Endothelial cell (in vitro differentiated cells): Measurements from ENCODE around the gene GOLGA6A. TPM values are rescaled to one million over a fixed set of nuclear protein-coding genes. Genes with fewer than 3 reads are reported as not detected.

Source experiments
- DNase-seq: peaks from one replicate; pipeline ENCODE4 v3.0.0; 2021; ENCODE audit warnings: low spot score
- H3K27ac Mint-ChIP-seq: one replicate; pipeline ENCODE4 v1.8.0; 2021; ENCODE audit warnings: mixed read lengths, inconsistent platforms; ENCODE audit not compliant: unreplicated experiment
- H3K27me3 Mint-ChIP-seq: one replicate; pipeline ENCODE4 v1.8.0; 2021; ENCODE audit warnings: mild to moderate bottlenecking, moderate library complexity, mixed read lengths, inconsistent platforms; ENCODE audit not compliant: unreplicated experiment
- H3K36me3 Mint-ChIP-seq: one replicate; pipeline ENCODE4 v1.8.0; 2021; ENCODE audit warnings: mild to moderate bottlenecking, low read depth, mixed read lengths, inconsistent platforms; ENCODE audit not compliant: unreplicated experiment
- H3K4me1 Mint-ChIP-seq: one replicate; pipeline ENCODE4 v1.8.0; 2021; ENCODE audit warnings: mild to moderate bottlenecking, mixed read lengths, inconsistent platforms; ENCODE audit not compliant: unreplicated experiment
- H3K4me3 Mint-ChIP-seq: one replicate; pipeline ENCODE4 v1.8.0; 2021; ENCODE audit warnings: mild to moderate bottlenecking, mixed read lengths, inconsistent platforms; ENCODE audit not compliant: unreplicated experiment
- H3K9me3 Mint-ChIP-seq: one replicate; pipeline ENCODE4 v1.8.0; 2021; ENCODE audit warnings: mixed read lengths, inconsistent platforms; ENCODE audit not compliant: unreplicated experiment
- CTCF ChIP-seq: fragments of 200-600 bp; sonication (generic); IDR thresholded peaks from one replicate; pipeline ENCODE4 v1.5.0; 2021; ENCODE audit warnings: antibody characterized with exemption; ENCODE audit not compliant: unreplicated experiment
- total RNA-seq: library from RNA; stranded (reverse); fragmentation: NEBNext Ultra II Directional; extraction: Animal tissue kit (Norgen Biotek cat#: 25700); gene quantifications from one replicate; pipeline ENCODE4 v1.2.1, GENCODE V29; 2021; ENCODE audit not compliant: unreplicated experiment

GOLGA6A gene
- total RNA-seq, 1 donor from 2014 or later = 0.85 TPM

- no peak for DNase-seq
- Mint-ChIP-seq H3K27me3 (peaks cover 47% of the 10 kb centered on the region), H3K4me1 (peaks cover 28% of the 10 kb centered on the region), H3K4me3 (no peak overlapping the region), H3K36me3 (peaks cover 6% of the 10 kb centered on the region), H3K27ac (no peak overlapping the region), H3K9me3 (no peaks in the 10 kb centered on the region)
- TF ChIP-seq CTCF = no peak
Observed at GRCh38 chr15:74128785-74129585, 46.6 kb upstream of the GOLGA6A start.

GRCh38 chr15:74127954-74128784 lies 45.8 kb upstream of the GOLGA6A start:
- Mint-ChIP-seq H3K27ac (no peak overlapping the region), H3K4me1 (peaks cover 32% of the 10 kb centered on the region), H3K27me3 (peaks cover 46% of the 10 kb centered on the region), H3K4me3 (peak overlapping the region; percentile 67), H3K36me3 (peaks cover 6% of the 10 kb centered on the region), H3K9me3 (no peaks in the 10 kb centered on the region)
- DNase-seq = no peak
- no peak for TF ChIP-seq CTCF

GRCh38 chr15:74127255-74127953 lies 45.1 kb upstream of the GOLGA6A start:
- TF ChIP-seq CTCF = peak; percentile 94
- Mint-ChIP-seq H3K9me3 (no peaks in the 10 kb centered on the region), H3K27ac (no peak overlapping the region), H3K4me3 (peak overlapping the region; percentile 48), H3K27me3 (peaks cover 41% of the 10 kb centered on the region), H3K4me1 (peaks cover 40% of the 10 kb centered on the region), H3K36me3 (peaks cover 6% of the 10 kb centered on the region)
- peak; percentile 99 for DNase-seq

- TF ChIP-seq CTCF = no peak
- Mint-ChIP-seq H3K9me3 (no peaks in the 10 kb centered on the region), H3K4me3 (no peak overlapping the region), H3K27ac (no peak overlapping the region), H3K36me3 (no peaks in the 10 kb centered on the region), H3K4me1 (peaks cover 37% of the 10 kb centered on the region), H3K27me3 (peaks cover 18% of the 10 kb centered on the region)
- DNase-seq = no peak
Observed at GRCh38 chr15:74124759-74125158, 42.4 kb upstream of the GOLGA6A start.
